ENCODE measurements around the gene DLGAP1. TPM values are rescaled to one million over a fixed set of nuclear protein-coding genes. Genes with fewer than 3 reads are reported as not detected.

Gene DLGAP1
- total and polyA plus RNA-seq, 2 of the 13 experiments (the other 11 are each of a cell fraction or from before 2014, with no cell fraction given) = 0.01 TPM; not detected in 1

DNA sequence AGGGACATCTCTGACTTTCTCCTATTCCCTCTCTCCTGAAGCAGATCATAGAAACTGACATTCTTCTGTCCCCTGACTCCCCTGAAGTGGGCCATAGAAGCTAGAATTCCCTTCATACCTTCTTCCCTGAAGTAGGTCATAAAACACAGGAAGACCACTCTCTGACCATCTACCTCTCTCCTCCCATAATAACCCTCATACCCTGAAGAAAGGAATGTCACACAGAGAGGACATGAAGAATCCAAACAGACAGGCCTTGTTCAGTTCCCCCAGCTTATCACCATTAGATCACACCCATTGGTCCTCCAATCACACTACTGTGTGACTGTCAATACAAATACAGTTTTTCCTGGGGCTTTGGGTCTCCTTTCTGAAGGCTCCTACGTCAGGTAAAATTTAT lies 347.1 kb downstream of the DLGAP1 start:
- no peak overlapping the region for H3K27ac ChIP-seq (ENCODE audit: extremely low read length, insufficient read depth, low read length)
- BruUV-seq (replicated peaks) = no TSS peak
- no peak overlapping the region for H3K4me2 ChIP-seq (ENCODE audit: low read depth, low read length)
- H3K36me3 ChIP-seq (replicated peaks in 1 of 2; ENCODE audit: control insufficient read depth in 1 of 2, insufficient read depth in 2 of 2, low read length in 2 of 2) = no peaks in the 10 kb centered on the region
- no peak for ATAC-seq
- no peak overlapping the region for H3K9ac ChIP-seq (ENCODE audit: insufficient read depth, low read depth, low read length)
- intact Hi-C loops (cut with micrococcal nuclease; ENCODE audit: unreplicated experiment) (no loop called here), in situ Hi-C loops (cut with HindIII; ENCODE audit: extremely low pct_ligation_motif_present, low pct_unique_long_range_greater_than_20kb) (loop anchor here (5.0 kb wide), 1 partner anchor 949 kb away; no protein-coding TSS in a partner anchor)
- DNase-seq (ENCODE audit: low spot score) = no peak
- no peak for FAIRE-seq
- no peak overlapping the region for H2AFZ ChIP-seq (ENCODE audit: low read length)
- no peaks in the 10 kb centered on the region for H3K4me1 ChIP-seq (ENCODE audit: insufficient read depth, low read length)
- no peaks in the 10 kb centered on the region for H3K79me2 ChIP-seq (ENCODE audit: insufficient read depth, low read length)
- ChIA-PET CTCF (ENCODE audit: low intra/inter-chr PET ratio, low total read pairs) (no interaction called here), POLR2A (no interaction called here)
- no peaks in the 10 kb centered on the region for H3K27me3 ChIP-seq (ENCODE audit: control insufficient read depth in 1 of 2, insufficient read depth in 2 of 2, low read length in 2 of 2)
- no peaks in the 10 kb centered on the region for H3K9me3 ChIP-seq (ENCODE audit: low read length)
- H4K20me1 ChIP-seq (ENCODE audit: insufficient read depth, low read length) = no peaks in the 10 kb centered on the region
- no peak overlapping the region for H3K4me3 ChIP-seq (replicated peaks in 1 of 3; ENCODE audit: insufficient read depth in 1 of 3, low read depth in 2 of 3, low read length in 3 of 3)
- WGBS (ENCODE audit: low lambda C conversion rate) = 0% methylated on average over 1 of the region's 1 CpG
- TF ChIP-seq KMT2A (CRISPR knock-in tag; IDR thresholded peaks at IDR 0.05) (no peak), ZNF646 (CRISPR knock-in tag; IDR thresholded peaks at IDR 0.05) (no peak), SMARCC2 (IDR thresholded peaks at IDR 0.05) (no peak), SP4 (CRISPR knock-in tag; IDR thresholded peaks at IDR 0.05) (no peak), JUN (CRISPR knock-in tag; IDR thresholded peaks at IDR 0.05) (no peak), ZNF17 (CRISPR knock-in tag; IDR thresholded peaks at IDR 0.05) (no peak), ZBTB46 (CRISPR knock-in tag; IDR thresholded peaks at IDR 0.05; ENCODE audit: borderline replicate concordance) (no peak), SUZ12 (IDR thresholded peaks at IDR 0.05; ENCODE audit: low read depth, low read length) (no peak), ZNF660 (CRISPR knock-in tag; IDR thresholded peaks at IDR 0.05; ENCODE audit: borderline replicate concordance, low read depth) (no peak)
- TF ChIP-seq, protein P1, sequence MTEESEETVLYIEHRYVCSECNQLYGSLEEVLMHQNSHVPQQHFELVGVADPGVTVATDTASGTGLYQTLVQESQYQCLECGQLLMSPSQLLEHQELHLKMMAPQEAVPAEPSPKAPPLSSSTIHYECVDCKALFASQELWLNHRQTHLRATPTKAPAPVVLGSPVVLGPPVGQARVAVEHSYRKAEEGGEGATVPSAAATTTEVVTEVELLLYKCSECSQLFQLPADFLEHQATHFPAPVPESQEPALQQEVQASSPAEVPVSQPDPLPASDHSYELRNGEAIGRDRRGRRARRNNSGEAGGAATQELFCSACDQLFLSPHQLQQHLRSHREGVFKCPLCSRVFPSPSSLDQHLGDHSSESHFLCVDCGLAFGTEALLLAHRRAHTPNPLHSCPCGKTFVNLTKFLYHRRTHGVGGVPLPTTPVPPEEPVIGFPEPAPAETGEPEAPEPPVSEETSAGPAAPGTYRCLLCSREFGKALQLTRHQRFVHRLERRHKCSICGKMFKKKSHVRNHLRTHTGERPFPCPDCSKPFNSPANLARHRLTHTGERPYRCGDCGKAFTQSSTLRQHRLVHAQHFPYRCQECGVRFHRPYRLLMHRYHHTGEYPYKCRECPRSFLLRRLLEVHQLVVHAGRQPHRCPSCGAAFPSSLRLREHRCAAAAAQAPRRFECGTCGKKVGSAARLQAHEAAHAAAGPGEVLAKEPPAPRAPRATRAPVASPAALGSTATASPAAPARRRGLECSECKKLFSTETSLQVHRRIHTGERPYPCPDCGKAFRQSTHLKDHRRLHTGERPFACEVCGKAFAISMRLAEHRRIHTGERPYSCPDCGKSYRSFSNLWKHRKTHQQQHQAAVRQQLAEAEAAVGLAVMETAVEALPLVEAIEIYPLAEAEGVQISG (CRISPR knock-in tag; IDR thresholded peaks at IDR 0.05) = no peak
- TF ChIP-seq, protein P2, sequence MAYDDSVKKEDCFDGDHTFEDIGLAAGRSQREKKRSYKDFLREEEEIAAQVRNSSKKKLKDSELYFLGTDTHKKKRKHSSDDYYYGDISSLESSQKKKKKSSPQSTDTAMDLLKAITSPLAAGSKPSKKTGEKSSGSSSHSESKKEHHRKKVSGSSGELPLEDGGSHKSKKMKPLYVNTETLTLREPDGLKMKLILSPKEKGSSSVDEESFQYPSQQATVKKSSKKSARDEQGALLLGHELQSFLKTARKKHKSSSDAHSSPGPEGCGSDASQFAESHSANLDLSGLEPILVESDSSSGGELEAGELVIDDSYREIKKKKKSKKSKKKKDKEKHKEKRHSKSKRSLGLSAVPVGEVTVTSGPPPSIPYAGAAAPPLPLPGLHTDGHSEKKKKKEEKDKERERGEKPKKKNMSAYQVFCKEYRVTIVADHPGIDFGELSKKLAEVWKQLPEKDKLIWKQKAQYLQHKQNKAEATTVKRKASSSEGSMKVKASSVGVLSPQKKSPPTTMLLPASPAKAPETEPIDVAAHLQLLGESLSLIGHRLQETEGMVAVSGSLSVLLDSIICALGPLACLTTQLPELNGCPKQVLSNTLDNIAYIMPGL (CRISPR knock-in tag; IDR thresholded peaks at IDR 0.05; ENCODE audit: borderline replicate concordance in 1 of 2, low read depth in 1 of 2) = no peak

Measured in HepG2 (cell line).